GM23338 (cell line): ENCODE data around the gene CTAGE1.

Source experiments
- CREB1 ChIP-seq: fragments of 250-450 bp; sonication (Bioruptor Pico); IDR thresholded peaks from 2 replicates; pipeline ENCODE4 v1.5.0; 2020; ENCODE audit warnings: low read depth, mild to moderate bottlenecking, moderate library complexity
- EZH2 ChIP-seq: fragments of 200-600 bp; sonication (generic); IDR thresholded peaks from one replicate; pipeline ENCODE4 v1.8.0; 2017; ENCODE audit warnings: antibody characterized with exemption, mild to moderate bottlenecking, low read depth; ENCODE audit not compliant: unreplicated experiment
- EZH2phosphoT487 ChIP-seq: fragments of 200-600 bp; sonication (generic); IDR thresholded peaks from one replicate; pipeline ENCODE4 v1.8.1; 2018; ENCODE audit warnings: antibody characterized with exemption; ENCODE audit not compliant: unreplicated experiment
- JUNB ChIP-seq: IDR thresholded peaks from one replicate; pipeline ENCODE4 v1.6.1; 2016; ENCODE audit warnings: antibody characterized with exemption; ENCODE audit not compliant: unreplicated experiment
- NANOG ChIP-seq: IDR thresholded peaks from 2 replicates; pipeline ENCODE4 v1.6.1; 2016; ENCODE audit warnings: antibody characterized with exemption, borderline replicate concordance
- POLR2AphosphoS5 ChIP-seq: IDR thresholded peaks from 2 replicates; pipeline ENCODE4 v1.6.1; 2016; ENCODE audit warnings: antibody characterized with exemption, low read depth
- ZNF114 ChIP-seq: fragments of 250-450 bp; sonication (Bioruptor Pico); IDR thresholded peaks from 2 replicates; pipeline ENCODE4 v1.5.0; 2020; ENCODE audit warnings: mild to moderate bottlenecking, moderate library complexity
- TF ChIP-seq, protein P1 (sequence below), 2 experiments: fragments of 200-600 bp in 1 of 2; sonication (generic) in 1 of 2; conservative IDR thresholded peaks; 2 replicates each; pipeline versions ENCODE4 v1.5.1 to v1.6.1; 2016 to 2017; ENCODE audit warnings: antibody characterized with exemption in 2 of 2, low read depth in 2 of 2, mild to moderate bottlenecking in 2 of 2, moderate library complexity in 1 of 2
- TF ChIP-seq, protein P2 (sequence below): IDR thresholded peaks from one replicate; pipeline ENCODE4 v1.6.1; 2018; ENCODE audit warnings: antibody characterized with exemption; ENCODE audit not compliant: unreplicated experiment

DNA sequence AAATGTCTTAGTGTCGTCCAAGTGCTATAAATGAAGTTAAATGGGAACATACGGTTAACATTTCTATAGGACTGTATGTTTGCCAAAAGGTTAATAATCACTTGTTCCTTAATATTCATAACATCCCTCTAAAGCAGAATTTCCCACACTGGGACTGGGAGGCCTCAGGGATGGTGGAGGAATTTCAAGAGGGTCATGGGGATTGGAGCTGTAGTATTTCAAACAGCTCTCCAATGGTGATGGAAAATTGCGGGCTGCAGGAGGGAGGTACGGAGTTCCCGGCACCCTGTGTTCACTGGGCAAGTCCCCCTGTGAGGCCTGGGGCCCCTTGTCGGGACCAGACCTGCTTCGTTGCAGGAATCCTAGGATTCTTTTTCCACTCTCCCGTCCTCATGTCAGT, 39.8 kb upstream of the CTAGE1 start:
- TF ChIP-seq, protein P1, sequence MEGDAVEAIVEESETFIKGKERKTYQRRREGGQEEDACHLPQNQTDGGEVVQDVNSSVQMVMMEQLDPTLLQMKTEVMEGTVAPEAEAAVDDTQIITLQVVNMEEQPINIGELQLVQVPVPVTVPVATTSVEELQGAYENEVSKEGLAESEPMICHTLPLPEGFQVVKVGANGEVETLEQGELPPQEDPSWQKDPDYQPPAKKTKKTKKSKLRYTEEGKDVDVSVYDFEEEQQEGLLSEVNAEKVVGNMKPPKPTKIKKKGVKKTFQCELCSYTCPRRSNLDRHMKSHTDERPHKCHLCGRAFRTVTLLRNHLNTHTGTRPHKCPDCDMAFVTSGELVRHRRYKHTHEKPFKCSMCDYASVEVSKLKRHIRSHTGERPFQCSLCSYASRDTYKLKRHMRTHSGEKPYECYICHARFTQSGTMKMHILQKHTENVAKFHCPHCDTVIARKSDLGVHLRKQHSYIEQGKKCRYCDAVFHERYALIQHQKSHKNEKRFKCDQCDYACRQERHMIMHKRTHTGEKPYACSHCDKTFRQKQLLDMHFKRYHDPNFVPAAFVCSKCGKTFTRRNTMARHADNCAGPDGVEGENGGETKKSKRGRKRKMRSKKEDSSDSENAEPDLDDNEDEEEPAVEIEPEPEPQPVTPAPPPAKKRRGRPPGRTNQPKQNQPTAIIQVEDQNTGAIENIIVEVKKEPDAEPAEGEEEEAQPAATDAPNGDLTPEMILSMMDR (conservative IDR thresholded peaks at IDR 0.05; ENCODE audit: low read depth in 2 of 2), result no peak
- TF ChIP-seq EZH2phosphoT487 (no peak), EZH2 (no peak), POLR2AphosphoS5 (no peak), JUNB (no peak), CREB1 (CRISPR knock-in tag) (no peak), NANOG (no peak), ZNF114 (CRISPR knock-in tag) (no peak)
- TF ChIP-seq, protein P2, sequence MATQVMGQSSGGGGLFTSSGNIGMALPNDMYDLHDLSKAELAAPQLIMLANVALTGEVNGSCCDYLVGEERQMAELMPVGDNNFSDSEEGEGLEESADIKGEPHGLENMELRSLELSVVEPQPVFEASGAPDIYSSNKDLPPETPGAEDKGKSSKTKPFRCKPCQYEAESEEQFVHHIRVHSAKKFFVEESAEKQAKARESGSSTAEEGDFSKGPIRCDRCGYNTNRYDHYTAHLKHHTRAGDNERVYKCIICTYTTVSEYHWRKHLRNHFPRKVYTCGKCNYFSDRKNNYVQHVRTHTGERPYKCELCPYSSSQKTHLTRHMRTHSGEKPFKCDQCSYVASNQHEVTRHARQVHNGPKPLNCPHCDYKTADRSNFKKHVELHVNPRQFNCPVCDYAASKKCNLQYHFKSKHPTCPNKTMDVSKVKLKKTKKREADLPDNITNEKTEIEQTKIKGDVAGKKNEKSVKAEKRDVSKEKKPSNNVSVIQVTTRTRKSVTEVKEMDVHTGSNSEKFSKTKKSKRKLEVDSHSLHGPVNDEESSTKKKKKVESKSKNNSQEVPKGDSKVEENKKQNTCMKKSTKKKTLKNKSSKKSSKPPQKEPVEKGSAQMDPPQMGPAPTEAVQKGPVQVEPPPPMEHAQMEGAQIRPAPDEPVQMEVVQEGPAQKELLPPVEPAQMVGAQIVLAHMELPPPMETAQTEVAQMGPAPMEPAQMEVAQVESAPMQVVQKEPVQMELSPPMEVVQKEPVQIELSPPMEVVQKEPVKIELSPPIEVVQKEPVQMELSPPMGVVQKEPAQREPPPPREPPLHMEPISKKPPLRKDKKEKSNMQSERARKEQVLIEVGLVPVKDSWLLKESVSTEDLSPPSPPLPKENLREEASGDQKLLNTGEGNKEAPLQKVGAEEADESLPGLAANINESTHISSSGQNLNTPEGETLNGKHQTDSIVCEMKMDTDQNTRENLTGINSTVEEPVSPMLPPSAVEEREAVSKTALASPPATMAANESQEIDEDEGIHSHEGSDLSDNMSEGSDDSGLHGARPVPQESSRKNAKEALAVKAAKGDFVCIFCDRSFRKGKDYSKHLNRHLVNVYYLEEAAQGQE, result no peak
